Measurements from ENCODE around the gene RANBP2.
"Not testable (repeated sequence)": the region's sequence is repeated elsewhere in the genome, so short reads cannot be mapped to it uniquely, and the experiment has no call there.

Gene RANBP2

DNA sequence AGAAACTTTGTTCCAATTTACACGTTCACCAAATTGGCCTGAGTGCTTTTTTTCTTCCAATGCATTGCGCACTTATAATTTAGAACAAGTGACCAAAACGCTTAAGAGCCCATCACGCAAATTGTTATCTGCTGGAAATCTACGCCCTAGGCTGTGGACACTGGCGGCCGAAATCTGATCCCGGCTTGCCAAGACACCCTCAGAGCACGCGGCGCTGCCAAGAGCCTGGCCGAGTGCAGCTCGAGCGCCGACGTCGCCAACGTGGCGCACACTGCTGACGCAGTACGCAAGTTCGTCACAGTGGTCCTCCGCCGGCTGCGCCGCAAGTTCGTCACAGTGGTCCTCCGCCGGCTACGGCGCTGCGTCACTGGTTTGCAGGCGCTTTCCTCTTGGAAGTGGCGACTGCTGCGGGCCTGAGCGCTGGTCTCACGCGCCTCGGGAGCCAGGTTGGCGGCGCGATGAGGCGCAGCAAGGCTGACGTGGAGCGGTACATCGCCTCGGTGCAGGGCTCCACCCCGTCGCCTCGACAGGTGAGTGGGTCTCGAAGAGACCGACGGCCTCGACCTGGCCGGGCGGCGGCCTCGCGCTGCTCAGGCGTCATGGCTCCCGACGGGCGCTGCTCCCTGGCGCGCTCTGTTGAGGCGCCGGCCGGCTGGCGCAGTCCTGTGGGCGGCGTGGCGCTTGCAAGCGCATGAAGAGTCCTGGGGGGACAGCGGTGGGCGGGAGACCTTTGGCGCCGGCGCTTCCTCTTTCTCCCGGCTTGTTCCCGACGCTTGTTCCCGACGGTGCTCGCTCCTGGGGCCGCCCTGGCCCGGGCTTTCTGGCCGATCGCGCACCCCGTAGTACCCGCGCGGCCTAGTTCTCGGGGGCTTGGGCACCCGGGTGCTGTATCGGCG is at the start of gene RANBP2:
Gene RANBP2 (plus strand): TSS at position 334 of the 896 bp plus-strand sequence. CDS start 125 bp downstream, at position 459.
- TF ChIP-seq GATA1 (IDR thresholded peaks at IDR 0.05; ENCODE audit: low read depth, low read length) (no peak), POLR2A (IDR thresholded peaks at IDR 0.05; ENCODE audit: low read length) (peak; percentile 98)
- DNase-seq = peak; percentile 98 to 99

GRCh38 chr2:108670282-108670681 is 49.0 kb upstream of the RANBP2 start:
- DNase-seq = not testable (repeated sequence)

GRCh38 chr2:108672200-108672805 is 47.0 kb upstream of the RANBP2 start:
- DNase-seq = not testable (repeated sequence)

GRCh38 chr2:108676522-108676921 is 42.8 kb upstream of the RANBP2 start:
- not testable (repeated sequence) for DNase-seq

GRCh38 chr2:108677239-108677744 is 42.0 kb upstream of the RANBP2 start:
- DNase-seq = not testable (repeated sequence)

GRCh38 chr2:108678198-108678651 is 41.1 kb upstream of the RANBP2 start:
- DNase-seq = not testable (repeated sequence)

DNA sequence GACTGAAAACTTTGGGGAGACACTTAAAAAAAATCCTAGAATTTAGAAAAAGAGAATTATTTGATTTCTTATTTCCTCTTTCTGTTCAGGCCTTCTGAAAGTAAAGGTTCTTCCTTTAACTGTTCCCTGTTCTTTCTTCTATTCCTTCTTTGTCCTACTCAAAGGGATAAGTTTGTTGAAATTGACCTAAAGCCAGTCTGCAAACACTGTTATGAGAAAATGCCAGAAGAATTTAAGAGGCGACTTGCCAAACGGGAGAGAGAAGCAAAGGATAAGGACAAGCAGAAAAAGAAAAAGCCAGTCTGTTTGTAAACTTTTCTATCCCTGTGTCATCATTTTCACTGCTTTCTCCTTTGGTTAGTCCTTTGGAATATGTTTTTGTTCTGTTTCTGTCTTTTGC is 38.5 kb upstream of the RANBP2 start:
- DNase-seq = not testable (repeated sequence)

GRCh38 chr2:108688818-108689756 is 30.2 kb upstream of the RANBP2 start:
- DNase-seq = not testable (repeated sequence)

DNA sequence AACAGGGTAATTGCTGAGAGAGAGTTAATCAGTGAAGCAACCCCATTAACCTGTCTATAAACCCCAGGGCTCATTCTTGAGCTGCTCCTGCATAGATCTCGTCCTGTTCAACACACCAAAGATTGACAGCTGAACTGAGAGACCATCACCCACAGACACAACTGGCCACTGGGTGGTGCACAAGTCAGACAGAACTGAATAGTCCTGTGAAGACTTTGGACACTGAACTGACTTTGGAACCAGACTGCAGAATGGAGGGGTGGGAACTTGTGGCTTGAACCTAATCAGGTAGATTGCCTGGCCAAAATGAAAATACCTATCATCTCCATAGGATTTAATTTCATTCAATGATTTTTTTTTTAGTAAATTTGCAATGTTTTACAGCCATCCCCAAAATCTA is 29.3 kb upstream of the RANBP2 start:
- not testable (repeated sequence) for DNase-seq

DNA sequence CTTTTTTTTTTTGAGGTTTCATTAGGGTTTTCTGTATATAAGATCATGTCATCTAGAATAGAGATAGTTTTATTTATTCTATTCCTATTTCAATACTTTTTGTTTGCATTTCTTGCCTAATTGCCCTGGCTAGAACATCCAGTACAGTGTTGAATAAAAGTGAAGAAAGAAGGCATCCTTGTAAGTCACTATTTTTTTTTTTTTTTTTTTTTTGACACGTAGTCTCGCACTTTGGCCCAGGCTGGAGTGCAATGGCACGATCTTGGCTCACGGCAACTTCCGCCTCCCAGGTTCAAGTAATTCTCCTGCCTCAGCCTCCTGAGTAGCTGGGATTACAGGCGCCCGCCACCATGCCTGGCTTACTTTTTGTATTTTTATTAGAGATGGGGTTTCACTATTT is 27.8 kb upstream of the RANBP2 start:
- TF ChIP-seq GATA1 (IDR thresholded peaks at IDR 0.05; ENCODE audit: low read depth, low read length) (no peak), POLR2A (IDR thresholded peaks at IDR 0.05; ENCODE audit: low read length) (no peak)
- no peak for DNase-seq

- DNase-seq = peak in 1 of 2 experiments; percentile 8
Measured at GRCh38 chr2:108701208-108701607, 18.1 kb upstream of the RANBP2 start.

DNA sequence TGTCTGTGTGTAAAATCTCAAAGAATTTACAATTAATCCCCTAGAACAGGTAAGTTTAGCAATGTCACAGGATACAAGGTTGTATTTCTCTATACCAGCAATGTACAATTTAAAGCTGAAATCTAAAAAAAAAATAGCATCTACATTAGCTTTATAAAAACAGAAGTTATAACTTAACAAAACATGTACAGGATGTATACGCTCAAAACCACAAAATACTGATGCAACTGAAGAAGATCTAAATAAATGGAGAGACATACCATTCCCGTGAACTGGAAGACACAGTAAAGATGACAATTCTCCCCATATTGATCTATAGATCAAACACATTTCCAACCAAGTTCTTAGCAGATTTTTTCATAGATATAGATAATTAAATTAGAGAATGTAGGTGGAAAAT is 17.5 kb upstream of the RANBP2 start:
- TF ChIP-seq POLR2A (IDR thresholded peaks at IDR 0.05; ENCODE audit: low read length) (no peak), GATA1 (IDR thresholded peaks at IDR 0.05; ENCODE audit: low read depth, low read length) (no peak)

More at GRCh38 chr2:108701208-108701607, 18.1 kb upstream of the RANBP2 start:
- no peak for TF ChIP-seq POLR2A (IDR thresholded peaks at IDR 0.05; ENCODE audit: low read length)
- TF ChIP-seq GATA1 (IDR thresholded peaks at IDR 0.05; ENCODE audit: low read depth, low read length) = no peak

GRCh38 chr2:108704871-108705270 is 14.4 kb upstream of the RANBP2 start:
- no peak for TF ChIP-seq GATA1 (IDR thresholded peaks at IDR 0.05; ENCODE audit: low read depth, low read length)
- TF ChIP-seq POLR2A (IDR thresholded peaks at IDR 0.05; ENCODE audit: low read length) = no peak

More for the DNA sequence above, 17.5 kb upstream of the RANBP2 start:
- no peak for DNase-seq

DNA sequence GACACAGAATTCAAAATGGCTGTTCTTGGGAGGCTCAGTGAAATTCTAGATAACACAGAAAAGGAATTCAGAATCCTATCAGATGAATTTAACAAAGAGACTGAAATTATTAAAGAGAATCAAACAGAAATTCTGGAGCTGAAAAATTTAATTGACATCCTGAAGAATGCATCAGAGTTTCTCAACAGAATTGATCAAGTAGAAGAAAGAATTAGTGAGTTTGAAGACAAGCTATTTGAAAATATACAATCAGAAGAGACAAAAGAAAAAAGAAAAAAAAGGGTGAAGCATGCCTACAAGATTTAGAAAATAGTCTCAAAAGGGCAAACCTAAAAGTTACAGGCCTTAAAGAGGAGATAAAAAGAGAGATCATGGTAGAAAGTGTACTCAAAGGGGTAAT is 12.0 kb upstream of the RANBP2 start:
- DNase-seq = no peak
- TF ChIP-seq GATA1 (IDR thresholded peaks at IDR 0.05; ENCODE audit: low read depth, low read length) = no peak
- TF ChIP-seq POLR2A (IDR thresholded peaks at IDR 0.05; ENCODE audit: low read length) = no peak

More at GRCh38 chr2:108704871-108705270, 14.4 kb upstream of the RANBP2 start:
- DNase-seq = peak; percentile 5 to 30

GRCh38 chr2:108716971-108717370 is 2.3 kb upstream of the RANBP2 start:
- DNase-seq = not testable (repeated sequence)

DNA sequence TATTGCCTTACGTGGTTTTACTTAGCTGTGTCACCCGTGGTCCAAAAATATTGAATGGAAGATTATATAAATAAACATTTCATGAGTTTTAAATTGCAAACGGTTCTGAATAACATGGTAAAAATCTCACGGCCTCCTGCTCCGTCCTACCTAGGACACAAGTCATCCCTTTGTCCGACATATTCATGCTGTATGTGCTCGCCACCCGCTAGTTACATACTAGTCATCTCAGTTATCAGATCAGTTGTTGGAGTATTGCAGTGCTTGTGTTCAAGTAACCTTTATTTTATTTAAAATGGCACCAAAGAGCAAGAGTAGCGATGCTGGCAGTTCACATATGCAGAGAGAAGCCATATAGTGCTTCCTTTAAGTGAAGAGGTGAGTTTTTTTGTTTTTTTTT is 6.8 kb downstream of the RANBP2 start:
- DNase-seq = peak in 1 of 2 experiments; percentile 5

DNA sequence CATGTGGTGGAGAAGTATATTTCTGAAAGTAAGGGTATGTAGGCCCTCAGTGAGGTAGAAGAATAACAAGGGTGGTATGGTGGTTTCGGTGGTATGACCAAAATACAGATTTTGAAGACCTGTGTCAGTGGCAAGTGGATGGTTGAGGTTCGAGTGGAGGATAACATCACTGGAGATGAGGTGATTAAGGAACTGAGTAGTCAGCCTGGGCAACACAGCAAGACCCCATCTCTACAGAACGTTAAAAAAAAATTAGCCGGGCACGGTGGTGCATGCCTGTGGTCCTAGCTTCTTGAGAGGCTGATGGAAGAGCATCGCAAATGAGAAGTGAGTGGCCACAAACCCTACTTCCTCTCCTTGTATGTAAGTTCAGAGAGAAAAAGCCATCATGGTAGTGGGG is 15.4 kb downstream of the RANBP2 start:
- DNase-seq = not testable (repeated sequence)

- not testable (repeated sequence) for DNase-seq
Measured at GRCh38 chr2:108757973-108758372, 38.7 kb downstream of the RANBP2 start.

DNA sequence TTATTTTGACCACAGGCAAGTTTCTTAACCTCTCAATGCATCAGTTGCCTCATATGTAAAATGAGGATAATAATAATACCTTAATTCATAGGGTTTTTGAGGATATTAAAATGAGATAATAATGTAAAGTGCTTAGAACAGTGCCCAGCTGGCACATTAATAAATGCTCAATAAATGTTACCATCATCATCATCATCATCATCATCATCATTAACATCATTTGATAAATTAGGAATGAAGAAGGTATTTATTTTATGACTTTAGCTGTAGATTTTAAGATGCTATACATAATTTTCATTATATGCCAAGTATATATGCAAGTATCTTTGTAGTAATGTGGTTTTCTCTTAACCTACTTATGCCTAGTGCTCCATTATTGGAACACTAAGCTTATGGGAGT is 43.3 kb downstream of the RANBP2 start:
- not testable (repeated sequence) for DNase-seq

- DNase-seq = not testable (repeated sequence)
Measured at GRCh38 chr2:108766671-108767070, 47.4 kb downstream of the RANBP2 start.

Data from erythroblast (primary cell).